K562 (cell line): Measurements from ENCODE around the gene ZNF839. TPM values are rescaled to one million over a fixed set of nuclear protein-coding genes. Genes with fewer than 3 reads are reported as not detected.

Experiments used
- DIDO1 ChIP-seq: fragments of 450-650 bp; IDR thresholded peaks from 2 replicates; pipeline ENCODE4 v1.6.1; 2016; ENCODE audit warnings: low read depth, missing biosample characterization, missing genetic modification characterization
- MEIS2 ChIP-seq: fragments of 450-650 bp; IDR thresholded peaks from 2 replicates; pipeline ENCODE4 v1.6.1; 2014; ENCODE audit warnings: mild to moderate bottlenecking; ENCODE audit not compliant: partially characterized antibody
- SMAD2 ChIP-seq: fragments of 150-350 bp; IDR thresholded peaks from 2 replicates; pipeline ENCODE4 v1.6.1; 2014; ENCODE audit warnings: low read depth, mild to moderate bottlenecking, low read length
- SMC3 ChIP-seq: conservative IDR thresholded peaks from 2 replicates; pipeline ENCODE4 v1.6.1; 2011; ENCODE audit warnings: low read depth, low read length, improper control_type of control experiment; ENCODE audit not compliant: insufficient read depth
- ZNF445 ChIP-seq: fragments of 250-450 bp; sonication (Bioruptor Pico); IDR thresholded peaks from 2 replicates; pipeline ENCODE4 v1.4.0; 2020; ENCODE audit warnings: low read depth, mild to moderate bottlenecking, moderate library complexity
- ZNF586 ChIP-seq: fragments of 450-650 bp; formaldehyde crosslinking; conservative IDR thresholded peaks from 2 replicates; pipeline ENCODE4 v1.4.0; 2020; ENCODE audit warnings: mild to moderate bottlenecking, moderate library complexity
- polyA plus RNA-seq, 8 experiments: library from polyadenylated mRNA; depleted of rRNA in 4 of 8; stranded (reverse) in 5 of 8; unstranded in 3 of 8; fragments of >200 nt; fragmentation: Nextera tagmentation in 2 of 8; fragmentation: Illumina TruSeq in 1 of 8; extraction: Ambion mirVana in 2 of 8; extraction: Trizol in 1 of 8; gene quantifications; 2 replicates each; pipeline versions ENCODE4 v1.2.1 to v1.2.3, GENCODE V29; 2011 to 2014; ENCODE audit warnings: inconsistent platforms in 1 of 8, missing spikeins in 1 of 8
- total RNA-seq, 7 experiments: library from RNA; depleted of rRNA in 6 of 7; stranded (reverse); fragments of >200 nt in 6 of 7; fragmentation: Illumina TruSeq in 2 of 7; extraction: Trizol in 2 of 7; gene quantifications; 2 replicates each; pipeline versions ENCODE4 v1.2.1 to v1.2.3, GENCODE V29; 2011 to 2021; ENCODE audit warnings: low replicate concordance in 1 of 7
- TF ChIP-seq, protein P1 (sequence below): sonication (generic); formaldehyde crosslinking; IDR thresholded peaks from 2 replicates; pipeline ENCODE4 v1.8.0; 2022; ENCODE audit warnings: mild to moderate bottlenecking, missing genetic modification reagents
- TF ChIP-seq, protein P2 (sequence below): fragments of 250-450 bp; sonication (Bioruptor Pico); IDR thresholded peaks from 2 replicates; pipeline ENCODE4 v1.8.0; 2022; ENCODE audit warnings: moderate library complexity, mild to moderate bottlenecking, inconsistent platforms
- TF ChIP-seq, protein P3 (sequence below): fragments of 200-800 bp; sonication (Bioruptor generic); IDR thresholded peaks from 2 replicates; pipeline ENCODE4 v1.6.1; 2017; ENCODE audit warnings: missing genetic modification characterization, missing compliant biosample characterization
- TF ChIP-seq, protein P4 (sequence below): sonication (generic); formaldehyde crosslinking; IDR thresholded peaks from 2 replicates; pipeline ENCODE4 v1.8.0; 2022; ENCODE audit warnings: missing genetic modification reagents, mild to moderate bottlenecking, borderline replicate concordance
- TF ChIP-seq, protein P5 (sequence below): fragments of 250-450 bp; sonication (Bioruptor Pico); IDR thresholded peaks from 2 replicates; pipeline ENCODE4 v1.8.0; 2022; ENCODE audit warnings: inconsistent platforms, mild to moderate bottlenecking, moderate library complexity, borderline replicate concordance

The ZNF839 gene
- total and polyA plus RNA-seq, 9 of the 15 experiments (the other 6 are each of a cell fraction or from before 2014, with no cell fraction given) = 0.42 to 8.4 (median 5.7) TPM

DNA sequence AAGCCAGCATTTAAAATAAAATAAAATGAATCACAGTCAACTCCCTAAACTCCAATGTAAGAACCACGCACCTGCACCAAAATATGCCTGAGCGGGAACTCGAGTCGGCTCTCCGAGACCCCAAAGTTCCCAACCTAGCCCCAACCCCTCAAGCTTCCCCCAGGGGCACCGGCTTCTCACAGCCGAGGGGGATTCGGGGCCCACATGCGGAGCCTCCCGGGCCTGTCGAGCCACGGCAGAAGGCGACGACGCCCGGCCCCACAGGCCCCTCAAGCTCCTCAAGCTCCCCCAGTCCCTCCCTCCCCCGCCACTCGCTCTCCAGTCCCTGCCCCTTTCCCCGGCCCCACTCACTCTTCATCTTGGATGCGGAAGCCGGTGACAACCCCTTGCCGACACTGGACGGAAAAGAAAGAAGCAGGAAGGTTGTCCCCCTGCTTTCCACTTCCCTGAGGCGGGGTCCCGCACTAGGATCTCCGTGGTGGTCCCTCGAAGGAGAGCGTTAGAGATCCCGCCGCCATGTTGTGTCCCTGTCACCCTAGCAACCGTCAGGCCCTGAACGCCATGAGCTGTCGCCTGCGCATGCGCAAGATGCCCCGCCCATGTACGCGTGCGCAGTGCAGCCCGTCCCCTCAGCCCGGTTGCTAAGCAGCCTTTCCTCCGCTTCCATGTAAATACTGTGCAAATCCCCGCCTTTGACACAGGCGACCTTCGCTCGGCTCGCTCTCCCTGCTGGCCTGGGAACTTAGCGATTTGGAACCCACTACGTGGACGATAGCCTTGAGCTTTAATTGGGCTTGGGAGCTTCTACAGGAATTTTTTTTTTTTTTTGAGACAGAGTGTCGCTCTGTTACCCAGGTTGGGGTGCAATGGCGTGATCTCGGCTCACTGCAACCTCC, 14.7 kb upstream of the ZNF839 start, which contains the start of gene MOK (continued):
- TF ChIP-seq, protein P1, sequence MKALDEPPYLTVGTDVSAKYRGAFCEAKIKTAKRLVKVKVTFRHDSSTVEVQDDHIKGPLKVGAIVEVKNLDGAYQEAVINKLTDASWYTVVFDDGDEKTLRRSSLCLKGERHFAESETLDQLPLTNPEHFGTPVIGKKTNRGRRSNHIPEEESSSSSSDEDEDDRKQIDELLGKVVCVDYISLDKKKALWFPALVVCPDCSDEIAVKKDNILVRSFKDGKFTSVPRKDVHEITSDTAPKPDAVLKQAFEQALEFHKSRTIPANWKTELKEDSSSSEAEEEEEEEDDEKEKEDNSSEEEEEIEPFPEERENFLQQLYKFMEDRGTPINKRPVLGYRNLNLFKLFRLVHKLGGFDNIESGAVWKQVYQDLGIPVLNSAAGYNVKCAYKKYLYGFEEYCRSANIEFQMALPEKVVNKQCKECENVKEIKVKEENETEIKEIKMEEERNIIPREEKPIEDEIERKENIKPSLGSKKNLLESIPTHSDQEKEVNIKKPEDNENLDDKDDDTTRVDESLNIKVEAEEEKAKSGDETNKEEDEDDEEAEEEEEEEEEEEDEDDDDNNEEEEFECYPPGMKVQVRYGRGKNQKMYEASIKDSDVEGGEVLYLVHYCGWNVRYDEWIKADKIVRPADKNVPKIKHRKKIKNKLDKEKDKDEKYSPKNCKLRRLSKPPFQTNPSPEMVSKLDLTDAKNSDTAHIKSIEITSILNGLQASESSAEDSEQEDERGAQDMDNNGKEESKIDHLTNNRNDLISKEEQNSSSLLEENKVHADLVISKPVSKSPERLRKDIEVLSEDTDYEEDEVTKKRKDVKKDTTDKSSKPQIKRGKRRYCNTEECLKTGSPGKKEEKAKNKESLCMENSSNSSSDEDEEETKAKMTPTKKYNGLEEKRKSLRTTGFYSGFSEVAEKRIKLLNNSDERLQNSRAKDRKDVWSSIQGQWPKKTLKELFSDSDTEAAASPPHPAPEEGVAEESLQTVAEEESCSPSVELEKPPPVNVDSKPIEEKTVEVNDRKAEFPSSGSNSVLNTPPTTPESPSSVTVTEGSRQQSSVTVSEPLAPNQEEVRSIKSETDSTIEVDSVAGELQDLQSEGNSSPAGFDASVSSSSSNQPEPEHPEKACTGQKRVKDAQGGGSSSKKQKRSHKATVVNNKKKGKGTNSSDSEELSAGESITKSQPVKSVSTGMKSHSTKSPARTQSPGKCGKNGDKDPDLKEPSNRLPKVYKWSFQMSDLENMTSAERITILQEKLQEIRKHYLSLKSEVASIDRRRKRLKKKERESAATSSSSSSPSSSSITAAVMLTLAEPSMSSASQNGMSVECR = peak; percentile 90
- TF ChIP-seq MEIS2 (peak; percentile 97), SMC3 (no peak), ZNF586 (CRISPR knock-in tag) (no peak), SMAD2 (no peak), ZNF445 (no peak), DIDO1 (tag) (no peak)
- TF ChIP-seq, protein P2, sequence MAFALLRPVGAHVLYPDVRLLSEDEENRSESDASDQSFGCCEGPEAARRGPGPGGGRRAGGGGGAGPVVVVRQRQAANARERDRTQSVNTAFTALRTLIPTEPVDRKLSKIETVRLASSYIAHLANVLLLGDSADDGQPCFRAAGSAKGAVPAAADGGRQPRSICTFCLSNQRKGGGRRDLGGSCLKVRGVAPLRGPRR = no peak
- TF ChIP-seq, protein P3, sequence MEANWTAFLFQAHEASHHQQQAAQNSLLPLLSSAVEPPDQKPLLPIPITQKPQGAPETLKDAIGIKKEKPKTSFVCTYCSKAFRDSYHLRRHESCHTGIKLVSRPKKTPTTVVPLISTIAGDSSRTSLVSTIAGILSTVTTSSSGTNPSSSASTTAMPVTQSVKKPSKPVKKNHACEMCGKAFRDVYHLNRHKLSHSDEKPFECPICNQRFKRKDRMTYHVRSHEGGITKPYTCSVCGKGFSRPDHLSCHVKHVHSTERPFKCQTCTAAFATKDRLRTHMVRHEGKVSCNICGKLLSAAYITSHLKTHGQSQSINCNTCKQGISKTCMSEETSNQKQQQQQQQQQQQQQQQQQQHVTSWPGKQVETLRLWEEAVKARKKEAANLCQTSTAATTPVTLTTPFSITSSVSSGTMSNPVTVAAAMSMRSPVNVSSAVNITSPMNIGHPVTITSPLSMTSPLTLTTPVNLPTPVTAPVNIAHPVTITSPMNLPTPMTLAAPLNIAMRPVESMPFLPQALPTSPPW = peak; percentile 54
- TF ChIP-seq, protein P4, sequence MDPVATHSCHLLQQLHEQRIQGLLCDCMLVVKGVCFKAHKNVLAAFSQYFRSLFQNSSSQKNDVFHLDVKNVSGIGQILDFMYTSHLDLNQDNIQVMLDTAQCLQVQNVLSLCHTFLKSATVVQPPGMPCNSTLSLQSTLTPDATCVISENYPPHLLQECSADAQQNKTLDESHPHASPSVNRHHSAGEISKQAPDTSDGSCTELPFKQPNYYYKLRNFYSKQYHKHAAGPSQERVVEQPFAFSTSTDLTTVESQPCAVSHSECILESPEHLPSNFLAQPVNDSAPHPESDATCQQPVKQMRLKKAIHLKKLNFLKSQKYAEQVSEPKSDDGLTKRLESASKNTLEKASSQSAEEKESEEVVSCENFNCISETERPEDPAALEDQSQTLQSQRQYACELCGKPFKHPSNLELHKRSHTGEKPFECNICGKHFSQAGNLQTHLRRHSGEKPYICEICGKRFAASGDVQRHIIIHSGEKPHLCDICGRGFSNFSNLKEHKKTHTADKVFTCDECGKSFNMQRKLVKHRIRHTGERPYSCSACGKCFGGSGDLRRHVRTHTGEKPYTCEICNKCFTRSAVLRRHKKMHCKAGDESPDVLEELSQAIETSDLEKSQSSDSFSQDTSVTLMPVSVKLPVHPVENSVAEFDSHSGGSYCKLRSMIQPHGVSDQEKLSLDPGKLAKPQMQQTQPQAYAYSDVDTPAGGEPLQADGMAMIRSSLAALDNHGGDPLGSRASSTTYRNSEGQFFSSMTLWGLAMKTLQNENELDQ = no peak
- TF ChIP-seq, protein P5, sequence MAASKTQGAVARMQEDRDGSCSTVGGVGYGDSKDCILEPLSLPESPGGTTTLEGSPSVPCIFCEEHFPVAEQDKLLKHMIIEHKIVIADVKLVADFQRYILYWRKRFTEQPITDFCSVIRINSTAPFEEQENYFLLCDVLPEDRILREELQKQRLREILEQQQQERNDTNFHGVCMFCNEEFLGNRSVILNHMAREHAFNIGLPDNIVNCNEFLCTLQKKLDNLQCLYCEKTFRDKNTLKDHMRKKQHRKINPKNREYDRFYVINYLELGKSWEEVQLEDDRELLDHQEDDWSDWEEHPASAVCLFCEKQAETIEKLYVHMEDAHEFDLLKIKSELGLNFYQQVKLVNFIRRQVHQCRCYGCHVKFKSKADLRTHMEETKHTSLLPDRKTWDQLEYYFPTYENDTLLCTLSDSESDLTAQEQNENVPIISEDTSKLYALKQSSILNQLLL (CRISPR knock-in tag) = no peak
